NOMO-1 treated with DMSO at 0.1 percent for 48 hours (cell line): Measurements from ENCODE around the gene COMMD4.
"Not testable (repeated sequence)": the region's sequence is repeated elsewhere in the genome, so short reads cannot be mapped to it uniquely, and the experiment has no call there.

ENCODE experiments used
- DNase-seq: peaks from one replicate; lab custom pipeline; 2025; ENCODE audit not compliant: unreplicated experiment; lab: John Stamatoyannopoulos, UW

Gene COMMD4

GRCh38 chr15:75329571-75329970 lies 6.3 kb upstream of the COMMD4 start:
- no peak for DNase-seq

GRCh38 chr15:75332093-75332492 lies 3.8 kb upstream of the COMMD4 start:
- DNase-seq = not testable (repeated sequence)

- not testable (repeated sequence) for DNase-seq
Measured at GRCh38 chr15:75333654-75334419, 2.0 kb upstream of the COMMD4 start.

GRCh38 chr15:75335313-75335704 lies 554 bp upstream of the COMMD4 start:
- no peak for DNase-seq

DNA sequence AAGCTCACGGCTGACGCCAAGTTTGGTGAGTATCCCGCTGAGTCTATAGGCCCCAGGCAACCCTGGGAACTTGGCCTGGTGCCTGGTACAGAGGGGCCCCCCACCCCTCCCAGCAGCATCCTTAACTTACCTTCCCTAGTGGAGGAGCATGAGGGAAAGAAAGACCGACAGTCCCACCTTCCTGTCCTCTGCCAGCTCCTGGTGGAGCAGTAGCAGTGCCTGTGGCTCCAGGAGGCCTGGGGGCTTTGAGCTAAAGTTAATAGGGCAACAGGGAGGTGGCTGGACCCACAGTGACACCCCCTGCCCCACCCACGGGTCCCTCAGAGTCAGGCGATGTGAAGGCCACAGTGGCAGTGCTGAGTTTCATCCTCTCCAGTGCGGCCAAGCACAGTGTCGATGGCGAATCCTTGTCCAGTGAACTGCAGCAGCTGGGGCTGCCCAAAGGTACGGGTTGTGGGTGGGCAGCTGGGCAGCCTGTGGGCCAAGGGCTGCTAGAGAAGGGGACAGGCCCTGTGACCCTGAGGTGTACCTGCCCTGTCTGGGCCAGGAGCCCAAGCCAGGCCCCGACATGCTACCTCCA lies 2.9 kb downstream of the COMMD4 start:
- DNase-seq = no peak

DNA sequence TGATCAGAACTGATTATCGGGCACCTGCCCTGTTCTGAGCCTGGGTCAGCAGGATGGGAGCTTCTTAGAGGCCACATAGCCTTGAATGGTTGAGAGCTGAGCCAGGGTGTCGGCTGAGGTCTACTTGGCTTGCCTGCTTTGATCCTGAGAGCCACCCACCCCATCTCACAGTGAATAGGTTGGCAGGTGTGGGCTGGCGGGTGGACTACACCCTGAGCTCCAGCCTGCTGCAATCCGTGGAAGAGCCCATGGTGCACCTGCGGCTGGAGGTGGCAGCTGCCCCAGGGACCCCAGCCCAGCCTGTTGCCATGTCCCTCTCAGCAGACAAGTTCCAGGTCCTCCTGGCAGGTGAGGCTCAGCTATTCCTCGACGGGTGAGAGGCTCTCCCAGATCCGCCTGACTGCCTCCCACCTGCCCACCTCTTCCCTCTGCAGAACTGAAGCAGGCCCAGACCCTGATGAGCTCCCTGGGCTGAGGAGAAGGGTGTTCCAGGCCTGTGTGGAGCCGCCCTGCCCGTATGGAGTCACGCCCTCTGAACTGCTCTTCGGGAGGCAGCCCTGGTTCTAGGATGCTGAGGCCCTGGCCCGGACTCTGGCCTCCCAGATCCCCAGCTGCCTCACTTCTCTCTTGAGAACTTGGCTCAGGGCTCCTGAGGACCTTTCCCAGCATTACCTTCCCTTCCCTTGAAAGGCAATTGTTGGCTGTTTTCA lies 3.8 kb downstream of the COMMD4 start:
- no peak for DNase-seq

DNA sequence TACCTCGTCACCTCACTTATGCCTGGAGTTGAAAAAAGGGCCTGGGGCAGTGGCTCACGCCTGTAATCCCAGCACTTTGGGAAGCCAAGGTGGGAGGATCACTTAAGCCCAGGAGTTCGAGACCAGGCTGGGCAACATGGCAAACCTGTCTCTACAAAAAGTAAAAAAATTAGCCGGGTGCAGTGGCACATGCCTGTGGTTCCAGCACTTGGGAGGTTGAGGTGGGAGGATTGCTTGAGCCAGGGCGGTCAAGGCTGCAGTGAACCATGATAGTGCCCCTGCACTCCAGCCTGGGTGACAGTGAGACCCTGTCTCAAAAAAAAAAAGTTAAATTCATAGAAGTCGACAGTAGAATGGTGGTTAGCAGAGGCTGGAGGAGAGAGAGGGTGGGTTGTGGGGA lies 6.4 kb downstream of the COMMD4 start:
- DNase-seq = no peak

DNA sequence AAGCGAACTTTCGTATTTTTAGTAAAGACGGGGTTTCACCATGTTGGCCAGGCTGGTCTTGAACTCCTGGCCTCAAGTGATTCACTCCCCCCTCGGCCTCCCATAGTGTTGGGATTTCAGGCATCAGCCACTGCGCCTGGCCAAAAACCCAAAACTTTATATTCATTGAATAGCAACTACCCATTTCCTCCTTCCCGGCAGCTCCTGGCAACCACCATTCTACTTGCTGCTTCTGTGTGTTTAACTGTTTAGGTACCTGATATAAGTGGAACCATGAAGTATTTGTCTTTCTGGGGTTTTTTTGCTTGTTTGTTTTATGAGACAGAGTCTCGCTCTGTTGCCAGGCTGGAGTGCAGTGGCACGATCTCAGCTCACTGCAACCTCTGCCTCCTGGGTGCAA lies 8.1 kb downstream of the COMMD4 start:
- not testable (repeated sequence) for DNase-seq

DNA sequence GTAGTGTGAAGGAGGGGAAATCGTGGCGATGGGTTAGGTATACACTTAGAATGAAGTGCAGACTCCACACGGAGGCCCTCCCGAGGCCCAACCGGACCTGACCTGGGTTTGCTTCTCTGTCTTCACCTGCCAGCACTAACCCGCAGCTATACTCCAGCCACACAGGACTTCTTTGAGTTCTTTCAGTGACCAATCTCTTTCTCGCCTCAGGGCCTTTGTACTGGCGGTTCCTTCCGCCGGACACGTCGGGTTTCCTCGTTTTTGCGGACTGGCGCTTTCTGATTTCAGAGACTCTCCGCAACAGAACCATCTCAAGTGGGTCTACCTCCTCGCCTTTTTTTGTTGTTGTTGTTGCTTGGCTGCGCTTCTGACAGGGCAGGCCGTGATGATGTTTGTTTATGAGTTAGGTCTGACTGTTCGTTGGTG lies 10.9 kb downstream of the COMMD4 start, which contains the start of gene NEIL1:
NEIL1 (plus strand) TSS at position 244 of the 426 bp plus-strand sequence. CDS start 1,867 bp downstream, outside the sequence.
- no peak for DNase-seq

DNA sequence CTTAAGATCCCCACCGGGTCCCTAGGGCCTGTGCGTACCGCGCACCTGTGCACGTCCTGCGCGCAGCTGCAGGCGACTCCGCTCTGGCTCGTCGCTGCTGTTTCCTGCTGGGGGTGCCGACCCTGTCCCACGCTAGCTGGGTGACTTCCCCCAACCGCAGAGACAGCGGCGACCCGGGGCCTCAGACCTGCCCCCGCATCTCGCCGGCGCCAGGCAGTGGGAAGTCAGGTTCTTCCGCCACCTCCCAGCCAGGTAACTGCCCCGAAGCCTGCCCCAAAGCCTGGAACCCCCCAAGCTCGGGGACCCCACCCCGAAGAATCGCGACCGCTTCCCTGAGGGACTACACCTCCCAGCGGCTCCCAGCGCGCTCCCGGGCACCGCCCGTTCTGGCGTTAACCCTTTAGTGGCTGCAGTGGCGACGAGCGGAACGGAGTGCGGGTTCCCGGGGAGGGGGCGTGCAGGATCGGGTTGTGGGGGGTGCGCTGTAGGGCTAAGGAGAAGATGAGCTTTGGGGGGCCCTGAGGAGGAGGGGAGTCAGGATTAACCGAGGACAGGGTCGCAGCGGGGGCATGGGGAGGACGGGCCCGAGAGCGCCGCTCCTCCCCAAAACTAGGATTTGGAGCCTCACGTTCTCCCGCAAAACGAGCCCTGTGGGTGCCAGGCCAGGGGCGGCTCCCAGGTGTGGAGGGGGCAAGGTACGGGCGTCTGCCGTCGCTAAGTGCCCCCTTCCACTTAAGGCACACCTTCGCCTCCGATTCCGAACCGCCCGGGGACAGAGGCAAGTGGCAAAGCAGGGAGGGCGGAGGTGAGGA lies 11.6 kb downstream of the COMMD4 start:
- no peak for DNase-seq

- no peak for DNase-seq
Measured at GRCh38 chr15:75348034-75348561, 12.2 kb downstream of the COMMD4 start.

- no peak for DNase-seq
Measured at GRCh38 chr15:75348562-75349350, 12.9 kb downstream of the COMMD4 start.

GRCh38 chr15:75349351-75349669 lies 13.4 kb downstream of the COMMD4 start:
- not testable (repeated sequence) for DNase-seq

DNA sequence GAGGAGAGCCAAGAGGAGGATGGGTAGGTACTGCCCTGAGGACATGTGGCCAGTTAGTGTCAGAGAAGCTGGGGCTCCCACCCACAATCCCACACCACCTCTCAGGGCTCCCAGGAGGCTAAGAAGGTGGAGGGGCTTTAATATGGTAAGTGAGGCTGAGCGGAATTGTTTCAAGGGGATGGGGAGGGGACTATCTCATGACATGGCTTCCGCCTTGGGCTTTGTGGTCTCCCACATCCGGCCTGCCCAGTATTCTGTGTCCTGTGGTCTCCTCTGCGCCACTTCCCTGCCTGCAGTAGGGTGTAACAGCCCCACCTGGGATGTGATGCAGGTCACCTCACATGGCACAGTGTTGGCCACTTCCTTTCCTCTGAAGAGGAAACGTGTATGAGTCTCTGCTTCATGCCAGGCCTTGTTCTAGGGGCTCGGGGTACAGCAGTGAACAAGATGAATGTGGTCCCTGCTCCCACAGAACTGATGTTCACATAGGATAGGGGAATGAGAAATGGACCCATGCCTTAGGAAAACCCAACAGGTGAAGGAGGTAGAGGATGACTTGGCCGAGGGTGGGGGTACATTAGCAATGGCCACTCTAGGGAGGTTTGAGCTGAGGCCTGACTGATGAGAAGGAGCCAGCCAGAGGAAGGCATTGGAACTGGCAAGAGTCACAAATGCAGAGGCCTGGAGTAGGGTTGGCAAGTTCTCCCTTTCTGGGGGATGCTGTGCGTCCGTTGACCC lies 14.2 kb downstream of the COMMD4 start:
- peak; percentile 75 for DNase-seq

DNA sequence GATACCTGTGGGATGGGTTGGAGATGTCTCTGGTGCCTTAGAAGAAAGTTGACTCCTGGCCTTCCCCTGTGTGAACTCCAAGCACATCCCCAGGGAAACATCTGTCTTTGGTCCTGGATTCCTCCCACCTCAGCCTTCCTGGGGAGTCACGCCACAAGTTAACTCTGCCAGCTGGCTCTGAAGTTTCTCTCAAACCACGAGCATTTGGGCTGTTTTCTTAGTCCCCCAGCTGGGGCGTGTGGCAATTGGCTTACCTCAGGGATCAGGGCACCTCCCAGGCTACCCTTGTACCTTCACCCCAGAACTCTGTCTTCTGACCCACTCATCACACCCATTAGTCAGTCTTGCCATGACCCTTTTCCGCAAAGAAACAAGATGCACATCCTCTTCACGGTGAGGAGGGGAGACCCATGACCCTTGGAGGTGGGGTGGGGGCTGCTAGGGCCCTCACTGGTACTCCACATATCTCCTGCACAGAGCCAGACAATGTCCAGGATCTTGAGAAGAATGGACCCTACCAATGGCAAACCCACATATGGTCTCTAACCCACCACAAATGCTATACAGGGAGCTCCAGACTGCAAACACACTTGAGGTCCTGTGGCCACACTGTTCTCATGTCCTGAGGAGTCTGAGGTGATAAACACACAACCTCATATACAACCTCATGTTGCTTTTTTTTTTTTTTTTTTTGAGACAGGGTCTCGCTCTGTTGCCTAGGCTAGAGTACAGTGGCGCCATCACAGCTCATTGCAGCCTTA lies 14.9 kb downstream of the COMMD4 start:
- no peak for DNase-seq

- no peak for DNase-seq
Measured at GRCh38 chr15:75352186-75353080, 16.6 kb downstream of the COMMD4 start.

GRCh38 chr15:75353604-75354003 lies 17.7 kb downstream of the COMMD4 start:
- DNase-seq = no peak

DNA sequence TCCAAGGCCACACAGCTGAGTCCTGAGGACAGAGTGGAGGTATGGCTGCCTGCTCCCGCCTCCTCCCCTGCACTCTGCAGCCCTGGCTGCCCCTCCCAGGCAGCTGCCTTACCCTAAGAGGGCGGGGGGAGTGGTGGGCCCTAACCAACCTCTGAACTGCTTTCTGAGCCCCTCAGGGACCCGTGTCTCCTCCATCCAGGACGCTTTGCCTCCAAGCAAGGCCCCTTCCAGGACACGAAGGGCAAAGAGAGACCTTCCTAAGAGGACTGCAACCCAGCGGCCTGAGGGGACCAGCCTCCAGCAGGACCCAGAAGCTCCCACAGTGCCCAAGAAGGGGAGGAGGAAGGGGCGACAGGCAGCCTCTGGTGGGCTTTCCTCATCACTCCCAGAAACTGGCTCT lies 18.6 kb downstream of the COMMD4 start:
- no peak for DNase-seq
